HG03460 (cell line): ENCODE results near the gene EEF2.
"Not testable (repeated sequence)": the region's sequence is repeated elsewhere in the genome, so short reads cannot be mapped to it uniquely, and the experiment has no call there.

Source experiments
- ATAC-seq: cut with Tn5 transposase; IDR thresholded peaks from one replicate; pipeline ENCODE4 v1.9.1; 2021; ENCODE audit not compliant: unreplicated experiment

The EEF2 gene

DNA sequence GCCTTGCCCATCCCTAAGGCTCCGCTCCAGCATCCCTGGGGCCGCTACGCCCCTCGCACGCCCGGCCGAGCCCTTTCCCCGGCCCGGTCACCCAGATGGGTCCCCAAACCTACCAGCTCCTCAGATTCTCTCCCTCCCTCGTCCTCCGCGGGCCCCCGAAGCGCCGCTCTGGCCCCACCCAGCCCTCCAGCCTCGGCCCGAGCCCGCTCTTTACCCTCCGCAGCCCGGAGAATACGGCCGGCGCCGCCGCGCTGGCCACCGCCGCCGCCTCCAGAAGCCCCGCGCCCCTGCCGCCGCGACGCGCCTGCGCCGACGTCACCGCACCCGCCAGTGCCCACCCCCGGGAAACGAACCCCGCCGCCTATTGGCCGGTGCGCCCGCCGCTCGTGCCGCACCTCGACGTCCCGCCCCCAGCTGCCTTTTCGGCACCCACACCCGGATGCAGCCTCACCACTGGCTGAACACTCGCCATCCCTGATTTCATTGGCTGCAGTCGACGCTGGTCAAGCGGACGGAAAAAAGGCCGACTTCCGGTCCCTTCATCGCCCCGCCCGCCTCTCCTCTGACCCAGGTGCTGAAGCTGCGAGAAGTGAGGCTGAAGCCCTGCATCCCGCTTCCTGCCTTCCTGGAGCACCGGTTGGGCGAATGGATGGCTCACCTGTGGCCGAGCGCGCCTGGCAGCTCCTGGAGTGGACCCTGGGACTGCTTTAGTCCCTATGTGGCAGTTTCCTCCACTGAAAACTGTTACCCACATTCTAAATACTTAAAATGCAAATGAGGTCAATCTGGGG is 14.3 kb downstream of the EEF2 start, which contains the start of gene DAPK3:
Gene DAPK3 (minus strand): TSS at position 292 of the 791 bp plus-strand sequence. CDS start 1,364 bp downstream, outside the sequence.
- peak; percentile 92 for ATAC-seq

DNA sequence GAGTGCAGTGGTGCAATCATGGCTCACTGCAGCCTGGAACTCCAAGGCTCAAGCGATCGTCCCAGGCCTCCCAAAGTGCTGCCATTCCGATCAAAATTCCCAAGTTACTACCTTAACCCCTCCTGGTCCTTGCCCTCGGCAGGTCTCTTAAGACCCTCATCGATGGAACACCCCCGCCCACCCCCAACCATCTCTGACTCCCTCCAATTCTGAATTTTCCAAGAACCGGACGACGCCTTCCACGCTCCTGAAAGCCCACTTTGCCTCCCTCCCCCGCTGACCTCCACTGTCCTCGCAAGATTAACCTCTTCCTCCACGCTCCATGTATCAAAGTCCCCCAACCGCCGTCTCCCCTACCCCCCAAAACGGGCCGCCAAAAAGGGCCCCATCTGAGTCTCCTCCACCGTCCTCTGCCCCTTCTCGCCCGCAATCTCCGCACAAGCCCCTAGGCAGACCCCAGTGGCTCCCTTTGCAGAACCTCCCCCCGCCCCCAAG is 14.9 kb downstream of the EEF2 start:
- no peak for ATAC-seq

DNA sequence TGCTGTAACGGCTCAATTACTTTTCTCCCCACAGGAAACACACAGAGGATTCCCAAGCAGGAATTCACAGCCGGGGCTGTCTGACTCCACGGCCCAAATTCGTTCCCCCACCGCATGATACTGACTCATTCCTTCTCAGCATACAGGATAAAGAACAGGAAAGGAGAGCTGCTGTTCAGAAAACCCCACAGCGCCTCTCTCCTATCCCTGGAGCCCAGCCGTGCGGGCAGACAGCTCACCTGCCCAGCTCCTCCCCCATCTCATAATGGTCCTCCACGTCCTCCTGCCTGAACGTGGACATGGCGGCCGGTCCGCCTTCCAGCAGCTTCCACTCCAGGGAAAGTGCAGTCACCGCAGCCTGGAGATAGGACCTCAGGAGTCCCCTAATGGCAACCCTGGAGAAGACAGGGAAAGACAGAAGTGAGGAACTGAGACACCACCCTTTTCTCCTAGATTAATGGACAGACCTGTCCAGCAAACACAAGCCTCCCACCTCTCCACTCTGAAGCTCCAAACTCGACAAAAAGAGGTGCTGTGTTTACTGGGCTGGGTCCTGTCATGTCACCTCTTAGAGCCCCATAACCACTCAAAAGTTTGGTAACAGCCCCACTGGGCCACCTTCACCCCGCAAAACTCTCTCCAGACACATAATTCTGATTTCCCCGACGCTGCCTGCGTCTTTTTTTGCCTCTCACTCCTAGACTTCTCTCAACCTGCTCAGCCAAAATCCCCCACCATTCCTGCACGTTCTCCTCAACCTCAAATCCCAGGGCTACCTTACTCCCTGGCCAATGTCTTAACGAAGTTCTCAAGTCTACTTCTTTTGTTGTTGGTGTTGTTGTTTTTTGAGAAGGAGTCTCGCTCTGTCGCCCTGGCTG is 15.6 kb downstream of the EEF2 start:
- ATAC-seq = no peak

DNA sequence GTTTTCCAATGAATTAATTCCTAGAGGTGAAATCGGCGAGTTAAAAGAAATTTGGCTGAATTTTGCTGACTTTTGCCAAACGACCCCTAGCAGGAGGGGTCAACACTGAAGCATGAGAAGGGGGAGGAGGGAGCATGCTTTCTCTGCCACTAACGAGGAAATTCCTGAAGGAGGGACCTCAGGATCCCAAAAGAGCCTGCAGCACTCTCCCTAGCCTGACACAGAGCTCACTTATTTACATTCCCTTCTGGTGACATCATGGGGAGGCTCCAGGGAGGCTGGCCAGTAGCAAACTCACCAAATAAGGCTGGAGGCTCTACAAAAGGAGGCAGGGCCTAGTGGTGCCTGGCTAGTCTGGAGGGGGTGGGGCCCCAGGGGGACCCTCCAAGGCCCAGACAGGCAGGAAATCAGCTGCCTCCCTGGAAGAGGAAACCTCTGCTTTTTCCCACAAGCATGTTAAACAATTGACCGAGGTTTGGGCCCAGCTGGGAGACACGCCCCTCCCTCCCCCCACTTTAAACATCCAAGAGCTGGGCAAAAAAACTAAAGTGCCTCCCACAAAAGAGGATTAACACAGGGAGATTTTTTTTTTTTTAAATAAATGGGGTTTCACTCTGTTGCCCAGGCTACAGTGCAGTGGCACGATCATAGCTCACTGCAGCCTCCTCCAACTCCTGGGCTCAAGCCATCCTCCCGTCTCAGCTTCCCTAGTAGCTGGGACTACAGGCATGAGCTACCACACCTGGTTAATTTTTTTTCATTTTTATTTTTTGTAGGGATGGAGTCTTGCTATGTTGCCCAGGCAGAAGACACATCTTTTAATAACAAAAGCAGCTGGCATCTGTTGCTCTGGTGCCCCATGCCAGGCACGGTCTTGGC is 16.5 kb downstream of the EEF2 start:
- no peak for ATAC-seq

DNA sequence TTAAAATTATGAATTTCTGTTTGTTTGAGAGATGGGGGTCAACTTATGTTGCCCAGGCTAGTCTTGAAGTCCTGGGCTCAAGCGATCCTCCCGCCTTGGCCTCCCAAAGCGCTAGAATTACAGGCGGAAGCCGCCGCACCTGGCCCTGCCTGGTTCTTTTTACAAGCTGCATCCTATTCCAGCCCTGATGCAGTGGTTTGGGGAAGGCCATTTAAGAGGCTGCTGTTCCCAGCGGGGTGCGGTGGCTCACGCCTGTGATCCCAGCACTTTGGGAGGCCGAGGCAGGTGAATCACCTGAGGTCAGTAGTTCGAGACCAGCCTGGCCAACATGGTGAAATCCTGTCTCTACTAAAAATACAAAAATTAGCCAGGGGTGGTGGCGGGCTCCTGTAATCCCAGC is 17.3 kb downstream of the EEF2 start:
- not testable (repeated sequence) for ATAC-seq

DNA sequence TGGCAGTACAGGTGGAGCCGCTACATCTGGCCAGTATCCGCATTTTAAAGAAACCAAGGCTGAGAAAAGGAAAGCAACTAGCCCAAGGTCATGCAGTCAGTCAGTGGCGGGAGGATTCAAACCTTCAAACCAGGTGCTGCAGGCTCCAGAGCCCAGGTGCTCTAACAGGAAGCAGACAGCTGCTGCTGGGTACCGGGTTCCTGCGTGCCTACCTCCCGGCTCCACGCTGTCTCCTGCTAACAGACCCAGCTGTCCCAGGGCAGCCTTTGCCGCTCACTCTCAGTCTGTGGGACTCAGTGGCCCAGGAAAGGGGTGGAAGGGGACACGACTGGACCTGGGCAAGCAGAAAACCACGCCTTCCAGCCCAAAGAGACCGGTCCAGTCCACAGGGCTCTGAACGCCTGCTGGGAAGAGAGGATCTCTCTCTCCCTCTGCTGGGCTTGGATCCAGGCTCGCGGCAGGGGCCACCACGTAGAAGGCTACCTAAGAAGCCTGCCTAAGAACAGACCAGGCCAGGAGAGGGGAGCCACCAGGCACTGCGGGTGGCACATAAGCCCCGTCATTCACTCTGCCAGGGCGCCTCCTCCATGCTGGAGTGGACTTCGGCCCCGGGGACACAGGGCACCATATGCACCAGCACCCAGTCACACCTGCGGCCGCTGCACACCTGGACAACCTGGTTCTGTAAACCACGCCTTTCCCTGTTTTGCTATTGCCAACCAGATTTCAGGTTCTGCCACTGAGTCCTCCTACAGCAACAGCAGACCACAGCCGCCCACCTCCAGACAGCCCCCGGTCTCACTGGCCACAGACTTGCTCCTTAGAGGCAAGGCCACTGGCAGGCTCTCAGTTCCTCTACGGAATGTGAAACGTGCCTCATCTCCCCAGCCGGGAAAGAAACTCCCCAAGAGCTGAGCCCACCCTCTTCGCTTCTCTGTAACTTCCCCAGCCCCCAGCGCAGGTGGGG is 18.9 kb downstream of the EEF2 start:
- ATAC-seq = no peak

DNA sequence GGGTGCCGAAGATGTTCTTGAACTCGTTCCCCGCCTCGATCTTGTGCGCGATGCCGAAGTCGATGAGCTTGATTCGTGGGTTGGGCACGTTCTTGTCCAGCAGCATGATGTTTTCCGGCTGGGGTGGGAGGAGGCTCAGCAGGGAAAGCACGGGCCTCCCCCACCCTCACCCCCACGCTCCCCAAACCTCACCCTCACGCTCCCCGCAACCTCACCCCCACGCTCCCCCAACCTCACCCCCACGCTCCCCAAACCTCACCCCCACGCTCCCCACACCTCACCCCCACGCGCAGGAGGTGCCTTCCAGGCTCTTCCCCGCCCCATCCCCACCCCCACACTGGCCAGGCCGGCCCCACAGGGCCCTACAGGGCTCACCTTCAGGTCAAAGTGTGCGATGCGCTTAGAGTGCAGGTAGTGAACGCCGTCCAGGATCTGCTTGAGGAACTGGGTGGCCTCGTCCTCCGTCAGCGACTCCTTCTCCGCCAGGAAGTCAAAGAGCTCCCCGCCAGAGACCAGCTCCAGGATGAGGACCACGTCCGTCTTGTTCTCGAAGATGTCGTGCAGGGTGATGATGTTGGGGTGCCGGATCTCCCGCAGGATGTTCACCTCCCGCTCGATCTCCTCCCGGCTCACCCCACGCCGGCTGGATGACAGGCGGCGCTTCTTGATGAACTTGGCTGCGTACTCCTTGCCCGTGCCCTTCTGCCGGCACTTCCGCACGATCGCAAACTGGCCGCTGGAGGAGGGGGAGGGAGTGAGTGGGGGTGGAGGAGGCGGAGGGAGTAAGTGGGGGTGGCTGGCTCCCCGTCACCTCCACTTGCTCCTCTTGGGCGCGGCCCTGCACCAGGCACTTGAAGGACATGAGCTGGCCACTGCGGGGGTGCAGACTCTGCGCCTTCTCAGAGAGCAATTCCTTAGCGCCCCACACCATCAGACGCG is 20.7 kb downstream of the EEF2 start:
- ATAC-seq = no peak

DNA sequence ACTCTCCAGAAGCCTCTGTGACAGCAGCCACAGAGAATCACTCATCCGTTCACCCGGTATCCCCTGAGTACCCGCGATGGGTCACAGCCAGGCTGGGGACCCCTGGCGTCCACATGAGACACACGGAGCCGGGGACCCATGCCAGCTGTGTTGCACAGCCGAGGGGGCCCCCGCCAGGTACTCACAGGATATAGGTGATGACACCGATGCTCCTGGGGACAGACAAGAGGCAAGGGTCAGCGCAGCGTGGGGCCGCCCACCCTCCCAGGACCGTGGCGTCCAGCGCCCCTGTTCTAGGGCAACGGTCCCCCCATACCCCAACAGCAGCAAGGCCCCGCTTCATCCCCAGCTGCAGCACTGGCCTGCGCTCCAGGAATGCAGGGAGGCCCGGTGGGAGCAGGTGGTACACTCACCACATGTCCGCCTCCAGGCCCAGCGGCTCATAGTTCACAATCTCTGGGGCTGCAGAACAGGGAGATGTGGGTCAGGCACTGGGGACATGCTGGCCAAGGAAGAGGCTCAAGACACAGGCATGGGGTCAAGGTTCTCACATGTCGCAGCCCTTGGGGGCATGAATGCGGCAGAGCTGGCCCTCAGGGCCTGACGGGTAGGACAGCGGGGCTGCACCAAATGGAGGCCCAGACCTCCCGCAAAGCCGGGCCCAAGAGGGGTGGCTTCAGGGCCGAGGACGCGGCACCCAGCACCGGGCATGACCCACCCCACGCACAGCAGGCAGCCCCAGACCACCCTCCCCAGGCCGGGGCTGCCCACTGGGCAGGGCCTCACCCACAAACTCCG is 21.6 kb downstream of the EEF2 start:
- ATAC-seq = no peak

DNA sequence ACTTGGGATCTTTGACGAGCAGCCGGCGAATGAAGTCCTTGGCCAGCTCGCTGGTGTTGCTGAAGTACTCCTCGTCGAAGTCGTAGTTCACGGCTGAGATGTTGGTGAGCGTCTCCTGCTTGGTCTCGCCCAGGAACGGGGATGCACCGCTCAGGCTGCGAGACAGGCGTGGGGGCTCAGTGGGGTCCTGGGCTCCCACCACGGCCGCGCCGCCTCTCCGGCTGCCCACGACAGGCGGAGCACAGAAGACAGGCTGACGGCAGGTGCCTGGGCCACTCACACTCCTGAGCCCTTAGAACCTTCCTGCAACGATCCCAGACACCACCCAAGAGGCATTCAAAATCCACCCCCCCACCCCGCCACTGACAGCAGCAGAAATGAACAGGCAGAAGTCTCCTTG is 24.3 kb downstream of the EEF2 start:
- no peak for ATAC-seq

DNA sequence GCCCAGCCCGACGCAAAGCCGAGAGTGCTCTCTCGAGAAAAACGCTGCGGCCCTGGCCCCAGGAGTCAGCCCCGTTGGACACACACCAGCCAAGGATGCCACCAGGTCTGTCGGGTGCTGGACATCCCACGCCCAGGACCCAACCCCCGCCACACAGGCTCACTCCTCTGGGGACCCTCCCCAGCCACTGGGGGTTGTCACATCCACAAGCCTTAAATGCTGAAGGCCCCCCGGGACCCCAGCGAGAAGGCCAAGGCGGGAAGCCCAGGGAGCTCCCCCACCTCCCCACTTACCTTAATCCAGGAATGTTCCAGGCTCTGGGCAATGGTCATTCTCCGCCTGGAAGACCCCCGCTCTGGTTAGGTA is 25.5 kb downstream of the EEF2 start:
- no peak for ATAC-seq

DNA sequence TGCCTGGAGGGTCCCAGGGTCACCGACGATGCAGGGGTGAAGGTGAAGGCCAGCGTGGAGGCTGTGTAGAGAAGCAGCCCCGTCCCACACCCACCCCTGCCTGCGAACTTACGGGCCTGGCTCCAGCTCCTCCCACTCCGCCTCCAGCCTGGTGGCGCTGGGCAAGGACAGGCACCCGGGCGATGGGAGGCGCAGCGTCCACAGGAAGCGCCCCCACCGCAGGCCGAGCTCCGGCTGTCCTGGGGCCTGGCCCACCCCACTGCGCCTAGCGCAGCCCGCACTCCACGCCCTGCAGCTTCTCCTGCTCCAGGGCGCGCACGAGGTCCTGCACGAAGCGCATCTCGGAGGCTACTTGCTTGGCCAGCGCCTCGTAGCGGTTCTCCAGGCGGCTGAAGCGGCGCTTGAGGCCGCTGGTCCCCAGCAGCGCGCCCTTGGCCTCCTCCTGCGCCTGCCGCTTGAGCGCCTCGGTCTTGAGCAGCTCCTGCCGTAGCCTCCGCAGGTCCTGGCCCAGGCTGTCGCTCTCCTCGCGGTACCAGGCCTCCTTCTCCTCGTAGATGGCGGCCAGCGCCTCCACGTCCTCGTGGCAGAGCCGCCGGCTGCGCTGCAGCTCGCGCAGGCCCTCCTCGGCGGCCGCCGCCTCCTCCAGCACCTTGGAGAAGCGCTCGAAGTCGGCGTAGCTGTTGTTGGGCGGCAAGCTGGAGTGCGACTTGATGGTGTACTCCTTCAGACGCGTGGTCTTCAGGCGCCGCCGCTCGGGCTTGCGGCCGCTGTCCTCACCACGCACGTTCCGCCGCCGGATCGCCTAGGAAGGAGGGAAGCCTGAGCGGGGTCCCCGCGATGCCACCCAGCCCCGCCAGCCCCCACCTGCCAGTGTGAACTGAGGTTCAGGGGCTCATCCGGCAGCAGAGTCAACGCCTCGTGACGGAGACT is 26.2 kb downstream of the EEF2 start:
- ATAC-seq = no peak

DNA sequence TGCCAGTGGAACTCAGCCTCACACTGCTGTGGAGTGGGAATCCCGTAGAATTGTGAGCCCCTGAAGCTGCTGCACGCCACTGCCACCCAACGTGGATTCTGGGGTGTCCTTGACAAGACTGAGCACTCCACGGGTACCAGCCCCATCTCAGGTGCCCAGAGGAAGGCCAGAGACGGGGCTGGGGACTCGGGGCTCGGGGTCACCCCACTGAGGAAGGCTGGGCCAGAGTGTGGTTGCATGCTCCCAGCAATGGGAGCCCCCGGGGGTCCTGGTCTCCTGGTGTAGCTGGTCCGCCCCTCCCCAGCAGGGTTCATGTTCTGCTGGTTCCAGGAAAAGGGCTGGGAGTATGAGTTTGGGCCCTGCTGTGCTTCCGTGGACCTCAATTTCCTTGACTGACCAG is 29.6 kb downstream of the EEF2 start:
- ATAC-seq = no peak

DNA sequence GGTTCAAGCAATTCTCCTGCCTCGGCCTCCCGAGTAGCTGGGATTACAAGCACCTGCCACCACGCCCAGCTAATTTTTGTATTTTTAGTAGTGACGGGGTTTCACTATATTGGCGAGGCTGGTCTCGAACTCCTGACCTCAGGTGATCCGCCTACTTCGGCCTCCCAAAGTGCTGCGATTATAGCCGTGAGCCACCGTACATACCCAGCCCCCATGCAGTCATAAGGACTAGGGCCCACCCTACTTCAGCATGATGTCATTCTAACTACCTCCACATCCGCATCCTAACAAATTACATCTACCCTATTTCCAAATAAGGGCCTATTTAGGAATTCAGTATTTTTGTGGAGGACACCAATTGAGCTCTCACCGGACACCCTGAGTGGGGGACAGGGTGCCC is 30.0 kb downstream of the EEF2 start:
- ATAC-seq = not testable (repeated sequence)

DNA sequence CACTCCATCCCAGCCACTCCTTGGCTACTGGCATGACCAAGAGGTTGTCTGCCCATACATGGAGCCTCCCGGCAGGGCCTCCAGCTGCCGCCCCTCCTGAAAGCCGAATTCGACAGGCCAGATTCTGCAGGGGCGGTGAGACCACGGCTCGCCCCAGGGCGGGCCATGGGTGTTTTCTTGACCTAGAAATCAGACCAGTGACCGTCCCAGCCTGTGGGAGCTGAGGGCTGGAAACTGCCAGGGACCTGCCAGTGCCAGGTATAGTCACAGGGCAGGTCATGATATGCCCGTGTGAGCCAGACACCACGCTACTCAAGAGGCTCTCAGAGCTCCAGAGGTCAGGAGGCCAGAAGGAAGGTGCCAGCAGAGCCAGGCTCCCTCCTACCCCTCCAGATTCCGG is 31.2 kb downstream of the EEF2 start:
- no peak for ATAC-seq

DNA sequence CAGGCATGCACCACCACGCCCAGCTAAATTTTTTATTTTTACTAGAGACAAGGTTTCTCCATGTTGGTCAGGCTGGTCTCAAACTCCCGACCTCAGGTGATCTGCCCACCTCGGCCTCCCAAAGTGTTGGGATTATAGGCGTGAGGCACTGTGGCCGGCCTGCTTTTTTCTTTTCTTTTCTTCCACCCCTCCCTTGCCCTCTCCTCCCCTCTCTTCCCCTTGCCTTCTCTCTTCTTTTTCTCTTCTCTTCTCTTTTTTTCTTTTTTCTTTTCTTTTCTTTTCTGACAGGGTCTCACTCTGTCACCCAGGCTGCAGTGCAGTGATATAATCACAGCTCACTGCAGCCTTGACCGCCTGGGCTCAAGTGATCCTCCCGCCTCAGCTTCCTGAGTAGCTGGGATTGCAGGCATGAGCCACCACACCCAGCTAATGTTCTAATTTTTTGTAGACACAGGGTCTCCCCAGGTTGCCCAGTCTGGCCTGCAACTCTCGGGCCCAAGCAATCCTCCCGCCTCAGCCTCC is 32.4 kb downstream of the EEF2 start:
- ATAC-seq = not testable (repeated sequence)
